Measurements from ENCODE around the gene STEAP2.
"Not testable (repeated sequence)": the region's sequence is repeated elsewhere in the genome, so short reads cannot be mapped to it uniquely, and the experiment has no call there.

STEAP2 gene

DNA sequence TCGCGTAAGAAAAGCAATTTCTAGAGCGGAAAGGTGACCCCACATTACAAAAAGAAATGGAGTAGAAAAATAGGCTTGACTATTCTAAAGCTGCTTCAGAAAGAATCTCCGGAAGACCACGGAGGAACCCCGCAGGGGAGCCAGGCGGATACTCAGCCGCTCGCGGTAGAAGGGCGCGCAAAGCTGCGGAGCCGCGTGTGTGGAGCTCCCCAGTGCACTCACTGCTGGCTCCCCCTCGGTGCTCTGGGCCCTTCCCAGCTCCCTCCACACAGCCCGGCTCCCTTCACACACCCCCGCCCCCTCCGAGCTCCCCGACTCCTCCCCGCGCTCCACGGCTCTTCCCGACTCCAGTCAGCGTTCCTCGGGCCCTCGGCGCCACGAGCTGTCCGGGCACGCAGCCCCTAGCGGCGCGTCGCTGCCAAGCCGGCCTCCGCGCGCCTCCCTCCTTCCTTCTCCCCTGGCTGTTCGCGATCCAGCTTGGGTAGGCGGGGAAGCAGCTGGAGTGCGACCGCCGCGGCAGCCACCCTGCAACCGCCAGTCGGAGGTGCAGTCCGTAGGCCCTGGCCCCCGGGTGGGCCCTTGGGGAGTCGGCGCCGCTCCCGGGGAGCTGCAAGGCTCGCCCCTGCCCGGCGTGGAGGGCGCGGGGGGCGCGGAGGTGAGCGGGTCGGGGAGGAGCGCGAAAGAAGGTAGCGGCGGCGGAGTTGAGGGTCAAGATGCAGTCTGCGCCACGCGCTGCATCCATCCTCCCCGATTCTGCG is at the start of gene STEAP2:
Gene STEAP2, plus strand, starts transcription at position 350 of the 758 bp plus-strand sequence. CDS start 13,343 bp downstream, outside the sequence.
- DNase-seq (ENCODE audit: low read depth) = peak; percentile 32

DNA sequence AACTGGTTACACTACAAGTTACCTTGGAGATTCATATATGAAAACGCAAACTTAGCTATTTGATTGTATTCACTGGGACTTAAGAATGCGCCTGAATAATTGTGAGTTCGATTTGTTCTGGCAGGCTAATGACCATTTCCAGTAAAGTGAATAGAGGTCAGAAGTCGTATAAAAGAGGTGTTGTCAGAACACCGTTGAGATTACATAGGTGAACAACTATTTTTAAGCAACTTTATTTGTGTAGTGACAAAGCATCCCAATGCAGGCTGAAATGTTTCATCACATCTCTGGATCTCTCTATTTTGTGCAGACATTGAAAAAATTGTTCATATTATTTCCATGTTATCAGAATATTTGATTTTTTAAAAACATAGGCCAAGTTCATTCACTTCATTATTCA is 48.0 kb upstream of the STEAP2 start:
- no peak for DNase-seq (ENCODE audit: low read depth)

DNA sequence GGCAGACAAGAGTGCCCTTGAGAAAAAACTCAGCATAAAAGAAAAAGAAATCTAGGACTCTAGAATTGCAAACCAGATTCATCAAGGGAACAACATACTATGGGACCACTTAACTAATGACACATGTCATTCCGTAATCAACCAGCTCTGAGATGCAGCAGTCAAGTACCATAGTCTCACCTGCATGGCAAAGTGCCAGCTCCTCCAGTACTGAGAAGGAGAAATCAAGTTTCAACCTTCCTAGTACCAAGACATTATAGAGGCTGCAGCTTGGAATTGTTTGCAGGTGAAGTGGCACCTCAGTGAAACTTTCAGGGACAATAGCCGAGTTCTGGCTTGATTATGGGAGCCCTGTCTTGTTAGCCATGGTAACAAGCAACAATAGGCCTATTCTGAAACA is 45.8 kb upstream of the STEAP2 start:
- no peak for DNase-seq (ENCODE audit: low read depth)

DNA sequence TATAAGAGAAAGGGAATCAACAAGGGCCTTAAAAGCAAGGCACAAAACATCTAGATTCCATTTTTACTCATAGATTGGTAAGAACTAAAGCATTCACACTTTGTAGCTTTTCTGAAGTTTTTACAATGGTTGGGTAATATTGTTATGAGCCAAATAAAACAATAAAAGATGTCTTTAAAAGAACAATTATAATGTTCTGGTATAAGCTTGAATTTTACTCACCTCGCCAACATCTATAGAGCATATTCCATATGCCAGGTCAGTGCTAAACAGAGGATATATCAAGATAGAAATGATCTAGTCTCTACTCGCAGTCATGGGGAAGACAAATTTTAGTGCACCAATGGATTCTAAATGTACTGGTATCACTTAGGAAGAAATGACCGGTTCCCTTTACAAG is 45.4 kb upstream of the STEAP2 start:
- no peak for DNase-seq (ENCODE audit: low read depth)

DNA sequence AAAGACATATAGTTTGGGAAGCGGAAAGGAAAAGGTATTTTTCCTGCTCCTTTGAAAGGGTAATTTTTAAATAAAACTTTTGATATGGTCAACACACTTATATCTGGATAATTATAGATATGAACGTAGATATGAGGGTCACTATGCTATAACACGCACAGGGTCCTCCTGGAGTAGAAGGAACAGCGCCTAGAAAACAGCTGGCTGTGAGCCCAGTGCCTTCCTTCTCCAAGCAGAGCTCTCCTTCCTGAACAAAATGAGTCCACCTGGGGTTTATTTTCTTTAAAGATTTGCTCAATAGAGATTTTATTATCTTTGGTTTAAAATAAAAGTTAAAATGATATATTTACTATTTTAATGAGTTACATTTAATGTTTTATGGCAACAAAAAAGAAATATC is 44.2 kb upstream of the STEAP2 start:
- DNase-seq (ENCODE audit: low read depth) = no peak

DNA sequence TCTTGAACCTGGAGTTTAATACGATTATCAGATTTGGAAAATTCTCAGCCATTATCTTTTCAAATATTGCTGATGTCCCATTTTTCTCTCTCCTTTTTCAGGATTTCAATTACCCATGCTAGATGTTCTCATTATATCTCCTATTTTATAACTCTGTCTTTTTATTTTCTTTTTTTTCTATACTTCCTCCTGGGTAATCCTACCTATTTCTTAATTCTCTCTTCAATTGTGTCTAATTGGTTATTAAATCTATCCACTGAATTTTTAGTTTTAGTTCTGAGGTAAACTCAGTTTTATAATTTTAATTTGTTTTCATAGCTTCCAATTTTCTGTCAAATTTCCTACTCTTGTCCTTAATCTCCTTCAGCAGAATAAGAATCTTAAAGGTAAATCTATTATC is 41.6 kb upstream of the STEAP2 start:
- no peak for DNase-seq (ENCODE audit: low read depth)

DNA sequence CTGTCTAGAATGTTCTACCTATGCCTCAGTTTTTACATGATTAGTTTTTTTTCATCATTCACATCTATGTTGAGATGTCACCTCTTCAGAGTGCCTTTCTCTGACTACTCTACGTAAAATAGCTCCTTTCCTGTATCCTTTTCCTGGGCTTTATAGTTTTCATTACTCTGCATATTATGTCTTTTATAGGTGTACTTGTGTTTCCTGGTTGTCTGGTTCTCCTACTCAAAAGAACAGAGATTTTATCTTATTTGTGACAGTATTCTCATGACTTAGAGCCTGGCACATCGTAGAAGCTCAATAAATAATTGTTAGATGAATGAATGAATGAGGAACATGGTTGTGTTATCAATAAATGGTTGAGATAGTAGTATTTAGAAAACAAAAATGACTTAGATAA is 39.4 kb upstream of the STEAP2 start:
- no peak for DNase-seq (ENCODE audit: low read depth)

DNA sequence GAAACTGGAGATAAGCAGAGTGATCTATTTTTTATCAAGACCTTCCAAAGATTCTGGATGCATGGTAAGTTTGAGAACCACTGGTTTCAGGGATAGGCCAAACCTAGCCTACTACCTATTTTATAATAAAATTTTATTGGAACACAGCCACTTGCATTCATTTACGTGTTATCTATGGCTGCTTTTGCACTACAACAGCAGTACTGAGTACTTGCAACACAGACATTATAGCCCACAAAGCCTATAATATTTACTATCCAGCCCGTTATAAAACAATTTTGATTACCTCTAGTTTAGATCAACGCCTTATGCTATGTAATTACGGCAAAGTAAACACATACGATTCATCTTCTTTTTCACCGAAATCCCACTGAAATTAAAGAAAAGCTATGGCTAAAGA is 38.9 kb upstream of the STEAP2 start:
- no peak for DNase-seq (ENCODE audit: low read depth)

DNA sequence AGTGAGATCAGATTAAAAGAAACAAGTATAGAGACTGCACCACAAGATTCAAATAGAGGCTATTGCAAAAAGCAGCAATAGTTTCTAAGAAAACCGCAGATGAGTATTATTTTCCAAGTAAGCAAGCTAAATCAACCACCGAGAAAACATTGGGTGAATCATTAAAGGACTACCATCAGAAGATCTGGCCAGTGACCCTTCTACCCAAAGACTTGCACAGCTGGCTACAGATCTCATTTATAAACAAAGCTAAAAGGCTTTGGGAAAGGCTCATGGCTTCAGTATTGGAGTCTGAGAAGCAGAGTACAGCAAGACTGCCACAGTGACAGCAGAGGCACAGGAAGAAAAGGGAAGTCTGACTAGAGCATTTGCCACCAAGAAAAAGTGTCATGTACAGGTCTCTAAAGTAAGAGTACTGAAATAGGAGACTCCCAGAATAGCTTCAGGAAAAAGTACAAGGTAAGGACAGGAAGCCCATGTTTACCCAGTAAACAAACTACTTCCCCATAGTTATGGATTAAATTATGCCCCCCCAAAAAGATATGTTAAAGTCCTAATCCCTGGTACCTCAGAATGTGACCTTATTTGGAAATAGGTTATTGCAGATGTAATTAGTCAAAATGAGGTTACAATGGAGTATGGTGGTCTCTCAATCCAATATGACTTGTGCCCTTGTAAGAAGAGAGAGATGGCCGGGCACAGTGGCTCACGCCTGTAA is 38.3 kb upstream of the STEAP2 start:
- no peak for DNase-seq (ENCODE audit: low read depth)

DNA sequence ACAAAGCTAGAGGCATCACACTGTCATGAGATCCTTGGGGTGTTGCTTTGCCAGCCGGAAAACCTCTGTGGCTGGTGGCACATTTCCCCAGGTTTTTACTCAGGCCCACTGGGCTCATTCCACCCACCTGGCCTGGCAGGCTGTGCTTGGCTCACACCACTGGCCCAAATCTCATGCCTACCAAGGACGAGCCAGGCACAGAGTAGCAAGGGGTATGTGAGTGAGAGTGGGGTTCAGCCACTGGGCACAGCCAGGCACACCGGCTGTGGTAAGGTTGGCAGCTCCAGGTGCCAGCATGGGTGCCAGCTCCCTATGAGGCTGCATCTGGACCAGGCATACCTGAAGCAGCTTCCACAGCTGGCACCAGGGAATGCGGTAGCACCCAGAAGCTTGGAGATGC is 35.9 kb upstream of the STEAP2 start:
- DNase-seq (ENCODE audit: low read depth) = no peak

DNA sequence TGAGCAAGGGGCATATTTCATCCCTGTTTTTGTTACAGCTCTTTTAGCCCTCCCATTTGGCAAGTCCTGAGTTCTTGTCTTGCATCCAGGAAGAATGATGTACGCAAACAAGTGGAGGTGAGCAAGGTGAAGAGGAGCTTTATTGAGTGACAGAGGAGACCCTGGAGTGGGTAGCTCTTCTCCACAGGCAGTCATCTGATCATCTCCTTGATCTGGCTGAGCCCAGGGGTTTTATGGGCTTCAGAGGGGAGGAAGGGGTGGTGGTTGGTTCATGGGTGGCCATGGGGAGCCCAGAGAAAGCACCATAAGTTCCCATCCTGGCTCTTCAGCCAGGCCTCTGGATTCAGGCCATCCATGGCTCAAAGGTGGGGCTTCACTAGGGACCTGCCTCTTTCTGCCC is 35.3 kb upstream of the STEAP2 start:
- no peak for DNase-seq (ENCODE audit: low read depth)

DNA sequence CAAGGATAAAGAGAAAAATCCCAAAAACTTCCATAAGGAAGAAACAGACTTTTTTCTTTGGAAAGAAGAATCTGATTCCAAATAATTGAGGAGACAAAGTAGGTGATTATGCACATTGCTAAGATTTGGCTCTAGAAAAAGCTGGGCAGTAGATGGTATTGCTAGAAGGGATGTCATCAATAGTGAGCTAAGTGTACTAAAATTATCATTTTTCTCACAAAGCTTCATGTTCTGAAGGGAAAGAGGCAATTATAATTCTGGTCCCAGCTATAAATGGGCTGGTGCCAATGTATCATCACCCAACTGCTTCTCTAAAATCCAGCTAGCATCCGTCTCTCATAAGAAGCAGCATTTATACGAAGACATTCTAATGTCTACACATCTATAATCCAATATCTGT is 33.4 kb upstream of the STEAP2 start:
- DNase-seq (ENCODE audit: low read depth) = no peak

DNA sequence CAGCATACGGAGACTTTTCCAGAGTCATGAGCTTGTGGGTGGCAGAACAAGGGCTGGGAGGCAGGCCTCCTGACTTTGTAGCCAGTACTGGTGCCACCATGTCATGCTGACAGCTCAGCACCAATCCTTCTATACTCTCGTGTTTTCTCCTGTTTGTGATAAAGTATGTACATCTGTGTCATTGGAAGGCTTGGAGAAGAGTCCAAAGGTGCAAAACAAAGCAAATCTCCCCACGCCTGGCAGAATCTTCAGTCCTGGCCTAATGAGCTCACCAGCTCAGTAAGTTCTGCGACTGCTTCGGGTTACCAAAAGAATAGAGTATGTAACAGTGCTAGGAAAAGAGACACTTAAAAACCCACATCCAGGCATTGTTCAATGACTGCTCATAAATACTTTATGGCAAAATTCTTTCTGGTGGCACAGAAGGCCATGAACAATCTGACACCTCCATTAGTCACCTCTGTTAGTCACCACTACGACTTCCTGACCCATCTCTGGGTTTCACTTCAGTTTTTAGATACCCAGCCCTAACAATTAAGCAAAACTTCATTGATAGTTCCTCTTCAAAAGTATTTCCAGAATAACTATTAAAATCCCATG is 32.8 kb upstream of the STEAP2 start:
- DNase-seq (ENCODE audit: low read depth) = no peak

DNA sequence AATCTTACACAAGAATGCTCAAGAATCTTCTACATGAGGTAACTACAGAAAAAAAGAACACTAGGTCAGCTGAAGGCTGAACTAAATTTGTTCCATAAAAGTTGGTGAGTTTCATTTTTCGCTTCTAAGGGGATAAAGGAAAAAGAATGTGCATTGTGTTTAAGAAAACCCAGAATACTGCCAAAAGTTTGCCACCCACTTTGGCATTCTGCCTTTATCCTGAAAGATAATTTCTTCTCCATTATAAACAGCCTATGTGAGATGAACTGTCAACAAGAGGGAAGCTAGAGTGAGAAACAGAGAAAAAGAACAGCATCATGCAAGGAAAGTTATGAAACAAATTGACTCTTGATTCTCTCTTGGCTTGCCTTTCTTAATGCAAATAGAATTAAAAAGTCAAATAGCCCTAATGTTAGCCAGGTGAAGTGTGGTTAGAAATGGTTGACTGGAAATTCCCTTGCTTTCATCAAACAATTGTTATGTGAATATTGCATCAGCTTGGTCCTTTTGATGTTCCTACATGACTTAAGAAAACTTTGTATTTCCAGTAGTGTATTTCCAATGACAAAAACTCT is 31.4 kb upstream of the STEAP2 start:
- DNase-seq (ENCODE audit: low read depth) = no peak

DNA sequence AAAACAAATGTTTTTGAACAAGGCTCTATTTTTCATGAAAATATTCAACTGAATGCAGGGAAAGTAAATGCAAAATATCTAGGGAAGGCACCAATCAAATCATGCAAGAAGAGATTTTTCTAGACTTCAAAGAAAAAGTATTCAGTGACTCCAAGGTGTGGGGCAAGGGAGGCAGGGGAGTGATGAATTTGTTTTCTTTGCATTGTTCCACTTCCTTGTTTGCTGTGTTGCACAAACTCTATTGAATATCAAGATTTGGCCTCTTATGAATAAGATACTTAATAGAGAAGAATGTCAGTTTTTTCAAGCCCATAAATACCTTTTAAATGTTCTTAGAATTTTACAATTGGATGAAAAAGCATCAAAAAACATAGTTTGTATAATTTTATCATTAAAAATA is 30.9 kb upstream of the STEAP2 start:
- DNase-seq (ENCODE audit: low read depth) = no peak

DNA sequence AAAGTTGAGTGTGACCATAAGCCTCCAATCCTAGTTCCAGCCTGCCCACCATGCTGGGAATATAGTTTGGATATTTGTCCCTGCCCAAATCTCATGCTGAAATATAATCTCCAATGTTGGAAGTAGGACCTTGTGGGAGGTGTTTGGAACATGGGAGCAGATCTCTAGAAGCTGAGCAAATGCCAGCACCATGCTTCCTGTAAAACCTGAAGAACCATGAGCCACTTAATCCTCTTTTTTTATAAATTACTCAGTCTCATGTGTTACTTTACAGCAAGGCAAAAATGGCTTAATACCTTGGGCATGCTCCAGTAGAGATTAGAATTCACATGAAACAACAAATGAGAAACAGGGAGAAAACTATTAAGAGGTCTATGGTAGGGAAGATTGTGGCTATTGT is 30.1 kb upstream of the STEAP2 start:
- no peak for DNase-seq (ENCODE audit: low read depth)

DNA sequence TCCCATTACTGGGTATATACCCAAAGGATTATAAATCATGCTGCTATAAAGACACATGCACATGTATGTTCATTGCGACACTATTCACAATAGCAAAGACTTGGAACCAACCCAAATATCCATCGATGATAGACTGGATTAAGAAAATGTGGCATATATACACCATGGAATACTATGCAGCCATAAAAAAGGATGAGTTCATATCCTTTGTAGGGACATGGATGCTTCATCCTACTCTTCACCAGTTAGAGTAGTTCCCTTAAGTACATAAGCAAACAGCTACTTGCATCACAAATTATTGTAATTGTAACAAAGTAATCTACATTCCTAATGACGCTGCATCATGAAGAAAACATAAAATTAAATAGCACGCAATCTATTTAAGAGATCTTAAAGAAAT is 25.2 kb upstream of the STEAP2 start:
- DNase-seq (ENCODE audit: low read depth) = not testable (repeated sequence)

DNA sequence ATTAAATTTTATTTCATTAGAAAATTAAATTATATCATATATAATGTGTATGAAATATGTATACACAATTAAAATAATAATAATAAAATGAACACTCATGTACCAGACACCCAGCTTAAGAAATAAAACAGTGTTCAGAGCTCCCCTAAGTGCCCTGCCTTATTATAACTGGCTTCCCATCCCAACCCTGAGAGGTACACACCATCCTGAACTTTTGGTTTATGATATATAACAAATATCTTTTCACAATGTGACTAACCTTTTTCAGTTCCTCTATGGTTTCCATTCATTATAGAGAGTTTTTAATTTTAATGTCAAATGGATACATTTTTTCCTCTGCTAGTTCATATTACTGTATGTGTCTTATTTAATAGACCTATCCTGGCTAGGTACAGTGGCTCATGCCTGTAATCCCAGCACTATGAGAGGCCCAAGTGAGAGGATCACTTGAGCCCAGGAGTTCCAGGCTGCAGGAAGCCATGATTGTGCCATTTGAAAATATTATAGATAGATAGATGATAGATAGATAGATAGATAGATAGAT is 24.0 kb upstream of the STEAP2 start:
- DNase-seq (ENCODE audit: low read depth) = no peak

DNA sequence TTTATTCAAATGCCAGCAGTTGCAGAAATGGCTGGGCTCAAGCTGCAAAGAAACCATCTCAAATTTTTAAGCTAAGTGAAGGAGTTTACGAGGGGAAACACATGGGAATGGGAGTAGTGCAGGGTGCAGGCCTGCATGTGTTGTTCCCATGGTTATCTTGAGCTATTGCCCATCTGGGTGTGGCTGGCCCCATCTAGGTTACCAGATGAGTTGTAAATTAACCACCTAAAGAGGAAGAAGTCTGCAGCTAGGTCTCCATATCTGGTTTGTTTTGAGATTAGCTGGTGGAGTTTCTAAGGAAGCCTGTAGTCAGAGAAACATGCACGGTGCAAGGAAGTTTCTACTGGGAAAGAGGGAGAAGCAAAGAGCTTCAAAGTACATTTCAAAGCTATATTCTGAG is 23.3 kb upstream of the STEAP2 start:
- DNase-seq (ENCODE audit: low read depth) = no peak

DNA sequence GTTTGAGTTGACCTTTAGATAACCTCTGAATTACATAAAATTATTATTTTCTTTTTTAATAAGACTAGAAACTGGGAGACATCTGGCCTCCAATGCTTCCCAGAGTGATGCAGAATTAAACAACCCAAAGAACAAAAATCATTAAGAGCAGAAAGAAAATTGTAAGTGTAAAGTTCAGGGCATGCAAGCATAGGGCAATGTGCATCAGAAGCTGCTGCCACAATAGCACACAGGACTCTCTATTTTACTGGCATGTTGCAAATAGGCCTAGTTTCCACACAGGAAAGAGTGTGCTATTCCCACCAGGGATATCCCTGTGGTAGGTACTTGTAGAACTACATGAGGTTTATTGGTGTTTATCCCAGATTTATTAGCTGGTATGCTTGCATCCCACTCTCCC is 20.5 kb upstream of the STEAP2 start:
- DNase-seq (ENCODE audit: low read depth) = no peak

DNA sequence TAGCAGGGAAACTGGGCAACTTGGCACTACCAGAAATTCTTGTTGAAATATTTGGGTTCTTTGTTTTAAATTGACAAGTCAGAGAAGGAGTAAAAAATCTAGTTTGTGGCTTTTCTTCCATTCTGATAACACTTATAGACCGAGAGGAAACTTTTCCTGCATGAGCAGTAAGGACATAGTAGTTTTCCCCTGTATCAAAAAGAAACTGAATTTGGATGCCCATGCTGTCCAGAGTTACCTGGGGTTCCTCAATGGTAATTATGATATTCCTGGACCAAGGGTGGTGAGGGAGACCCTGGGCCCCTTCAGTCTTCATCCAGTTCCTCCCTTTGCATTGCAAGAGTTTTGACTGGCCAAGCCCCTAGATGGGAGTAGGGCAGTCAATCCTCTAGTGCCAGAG is 19.9 kb upstream of the STEAP2 start:
- DNase-seq (ENCODE audit: low read depth) = no peak

DNA sequence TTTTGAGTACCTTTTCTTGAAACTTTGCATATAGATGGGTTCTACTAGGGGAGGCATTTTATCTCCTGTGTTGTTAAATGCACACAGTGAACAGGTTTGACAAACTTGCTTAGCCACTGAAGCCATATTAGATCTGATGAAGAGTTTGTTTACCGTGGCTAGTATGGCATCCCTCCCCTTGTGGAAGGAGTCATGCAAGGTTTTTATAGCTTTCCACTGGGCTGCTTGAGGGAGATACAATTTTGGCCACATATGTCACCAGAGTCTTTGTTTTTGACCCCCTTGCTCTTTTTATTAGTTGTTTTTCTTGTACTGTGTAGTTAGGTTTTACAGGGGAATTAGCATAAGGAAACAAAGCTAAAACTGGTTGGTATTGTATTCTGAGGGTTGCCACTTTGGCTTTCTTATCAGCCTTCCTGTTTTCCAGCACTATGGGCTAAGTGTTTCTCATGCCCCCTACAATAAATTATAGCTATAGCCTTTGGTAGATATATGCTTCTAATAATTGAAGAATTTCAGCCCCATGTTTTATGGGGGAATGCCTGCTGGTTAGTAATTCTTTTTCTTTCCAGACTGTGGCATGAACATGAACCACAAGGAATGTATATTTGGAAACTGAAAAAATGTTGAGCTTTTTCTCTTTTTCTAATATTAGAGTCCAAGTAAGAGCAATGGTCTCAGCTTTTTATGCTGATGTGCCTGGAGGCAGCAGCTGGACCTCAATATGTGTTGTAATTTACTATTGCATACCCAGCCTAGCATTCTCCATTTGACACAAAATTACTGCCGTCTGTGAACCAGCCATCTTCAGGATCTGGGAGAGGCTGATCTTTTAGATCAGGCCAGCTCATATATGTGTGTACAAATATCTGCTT is 18.4 kb upstream of the STEAP2 start:
- DNase-seq (ENCODE audit: low read depth) = no peak

All from activated T-cell treated with anti-CD3 and anti-CD28 coated beads for 48 hours (primary cell).